ENCODE results near the gene ADORA1.

Gene ADORA1

DNA sequence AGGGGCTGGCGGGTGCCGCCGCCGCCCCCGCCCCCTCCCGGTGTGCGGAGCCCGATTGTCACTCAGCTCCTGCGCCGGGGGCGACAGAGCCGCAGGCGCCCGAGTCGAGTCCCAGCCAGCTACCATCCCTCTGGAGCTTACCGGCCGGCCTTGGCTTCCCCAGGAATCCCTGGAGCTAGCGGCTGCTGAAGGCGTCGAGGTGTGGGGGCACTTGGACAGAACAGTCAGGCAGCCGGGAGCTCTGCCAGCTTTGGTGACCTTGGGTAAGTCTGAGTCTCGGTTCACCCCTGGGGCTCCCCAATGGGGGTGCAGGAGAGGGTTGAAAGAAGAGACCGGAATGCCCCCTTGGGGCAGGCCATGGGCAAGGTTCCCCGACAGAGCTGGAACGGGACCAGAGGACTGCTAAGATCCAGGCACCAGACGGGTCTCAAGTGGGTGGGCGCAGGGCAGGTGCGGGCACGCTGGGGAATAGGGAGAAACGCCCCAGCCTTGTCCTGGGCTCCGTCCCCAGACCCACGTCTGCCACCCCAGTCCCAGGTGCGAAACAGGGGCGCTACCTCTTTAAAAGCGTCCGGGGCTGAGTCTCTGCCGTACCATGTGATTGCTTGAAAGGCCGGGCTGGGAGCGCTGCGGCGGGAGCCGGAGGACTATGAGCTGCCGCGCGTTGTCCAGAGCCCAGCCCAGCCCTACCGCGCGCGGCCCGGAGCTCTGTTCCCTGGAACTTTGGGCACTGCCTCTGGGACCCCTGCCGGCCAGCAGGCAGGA, at the start of gene ADORA1:
ADORA1 (plus strand) TSS at position 61 of the 765 bp plus-strand sequence. CDS start 1,116 bp downstream, outside the sequence.
- H3K27me3 Mint-ChIP-seq, result peaks cover 33% of the 10 kb centered on the region
- no peaks in the 10 kb centered on the region for H3K9me3 Mint-ChIP-seq
- peaks cover 11% of the 10 kb centered on the region for H3K4me1 Mint-ChIP-seq
- peak within 1 kb of the TSS; percentile 47 for H3K4me3 Mint-ChIP-seq
- H3K27ac Mint-ChIP-seq, result peak within 1 kb of the TSS; percentile 10
- H3K36me3 Mint-ChIP-seq, result no peaks in the 10 kb centered on the region

DNA sequence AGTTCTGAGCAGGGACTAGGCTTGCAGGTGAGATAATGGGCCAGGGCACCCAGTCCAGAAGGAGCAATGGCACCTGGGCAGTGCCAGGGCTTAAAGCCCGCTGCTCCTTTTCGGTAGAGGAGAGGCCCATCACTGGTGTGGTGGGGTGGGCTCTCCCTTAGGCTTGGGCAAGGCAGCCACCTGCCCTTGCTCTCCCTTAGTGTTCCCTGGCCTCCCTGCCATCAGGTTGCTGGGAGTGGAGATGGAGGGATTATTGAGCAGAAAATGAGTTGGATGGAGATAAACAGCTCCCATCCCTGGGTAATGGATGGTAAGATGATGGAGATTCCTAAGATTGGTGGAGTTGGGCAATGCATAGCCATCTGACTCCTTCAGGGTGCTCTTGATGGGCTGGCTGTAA, 49.6 kb upstream of the ADORA1 start:
- no peak overlapping the region for H3K4me3 Mint-ChIP-seq
- H3K4me1 Mint-ChIP-seq, result peaks cover 6% of the 10 kb centered on the region
- peaks cover 21% of the 10 kb centered on the region for H3K27me3 Mint-ChIP-seq
- no peaks in the 10 kb centered on the region for H3K9me3 Mint-ChIP-seq
- no peaks in the 10 kb centered on the region for H3K36me3 Mint-ChIP-seq
- H3K27ac Mint-ChIP-seq, result no peak overlapping the region

DNA sequence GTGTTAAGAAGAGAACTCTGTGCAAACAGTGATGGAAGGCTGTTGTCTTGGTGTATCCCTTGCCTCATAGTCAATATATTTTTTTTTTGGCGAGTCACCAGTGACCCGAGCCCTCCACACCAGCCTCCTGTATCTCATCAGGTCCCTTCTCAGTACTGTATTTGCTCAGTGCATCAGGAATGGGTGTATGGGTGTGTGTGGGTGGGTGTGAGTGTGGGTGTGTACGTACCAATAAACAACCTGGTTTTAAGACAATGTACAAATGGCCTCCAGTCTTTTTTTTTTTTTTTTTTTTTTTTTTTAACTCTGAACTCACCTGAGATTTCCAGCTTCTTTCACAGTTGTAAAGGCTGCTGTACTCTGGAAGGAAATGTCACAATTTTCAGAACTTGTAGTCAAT, 49.0 kb upstream of the ADORA1 start:
- H3K4me3 Mint-ChIP-seq, result no peak overlapping the region
- peaks cover 6% of the 10 kb centered on the region for H3K4me1 Mint-ChIP-seq
- no peaks in the 10 kb centered on the region for H3K36me3 Mint-ChIP-seq
- H3K27me3 Mint-ChIP-seq, result peaks cover 19% of the 10 kb centered on the region
- H3K27ac Mint-ChIP-seq, result no peak overlapping the region
- H3K9me3 Mint-ChIP-seq, result no peaks in the 10 kb centered on the region

DNA sequence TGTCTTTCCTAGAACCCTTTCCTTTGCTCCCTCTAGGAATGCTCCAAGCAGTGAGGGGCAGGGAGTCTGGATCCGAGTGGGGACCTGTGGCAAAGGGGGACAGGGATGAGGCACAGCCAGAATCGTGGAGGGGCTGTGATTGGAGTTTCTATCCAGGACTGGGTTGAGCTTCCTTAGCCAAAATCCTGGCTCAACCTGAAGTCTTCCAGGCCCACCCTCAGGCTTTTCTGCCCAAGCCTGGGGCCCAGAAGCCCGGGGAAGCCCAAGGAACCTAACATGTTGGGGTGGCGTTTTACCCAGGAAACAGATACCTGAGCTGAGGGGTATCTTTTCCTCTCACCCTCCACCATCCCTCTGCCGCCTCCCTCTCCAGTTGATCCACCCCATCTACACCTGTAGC, 47.1 kb upstream of the ADORA1 start:
- H3K4me1 Mint-ChIP-seq, result peaks cover 6% of the 10 kb centered on the region
- H3K9me3 Mint-ChIP-seq, result no peaks in the 10 kb centered on the region
- peaks cover 17% of the 10 kb centered on the region for H3K27me3 Mint-ChIP-seq
- no peak overlapping the region for H3K4me3 Mint-ChIP-seq
- no peak overlapping the region for H3K27ac Mint-ChIP-seq
- no peaks in the 10 kb centered on the region for H3K36me3 Mint-ChIP-seq

DNA sequence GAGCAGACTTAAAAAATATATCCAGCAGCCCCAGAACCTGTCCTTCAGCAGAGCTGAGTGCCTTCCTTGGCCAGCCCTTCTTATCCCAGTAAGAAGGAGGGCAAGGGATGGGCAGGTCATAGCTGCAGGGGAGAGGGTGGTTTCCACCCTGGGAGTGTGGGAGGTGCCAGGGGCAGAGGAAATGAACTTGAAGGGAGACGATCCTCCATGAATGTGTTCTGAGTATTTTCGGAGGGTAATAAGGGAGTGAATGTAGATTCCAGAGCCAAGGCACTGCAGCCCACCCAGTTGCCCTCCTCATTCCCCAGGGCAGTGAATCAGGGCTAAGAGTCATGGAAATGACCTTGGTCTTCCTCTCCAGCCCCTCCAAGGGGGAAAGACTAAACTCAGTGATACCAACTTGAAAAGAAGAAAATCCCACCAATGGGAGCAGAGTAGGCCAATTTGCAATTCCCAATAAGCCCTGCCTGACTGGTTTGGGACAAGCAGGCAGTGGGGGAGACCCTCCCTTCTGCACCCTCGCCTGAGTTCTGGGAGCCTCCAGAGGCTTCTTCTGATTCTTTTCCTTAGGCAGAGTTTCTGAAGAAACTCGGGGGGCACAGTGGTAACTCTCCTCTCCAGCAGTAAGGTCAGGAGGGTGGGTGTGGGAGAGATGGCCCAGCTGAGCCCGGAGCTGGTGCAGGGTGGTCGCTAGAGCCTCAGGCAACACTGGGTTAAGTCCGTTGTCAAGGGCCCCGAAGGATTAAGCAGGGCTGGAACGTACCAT, 45.9 kb upstream of the ADORA1 start:
- Mint-ChIP-seq H3K36me3 (no peaks in the 10 kb centered on the region), H3K4me1 (no peaks in the 10 kb centered on the region), H3K27ac (no peak overlapping the region), H3K4me3 (no peak overlapping the region), H3K9me3 (no peaks in the 10 kb centered on the region), H3K27me3 (peaks cover 17% of the 10 kb centered on the region)

DNA sequence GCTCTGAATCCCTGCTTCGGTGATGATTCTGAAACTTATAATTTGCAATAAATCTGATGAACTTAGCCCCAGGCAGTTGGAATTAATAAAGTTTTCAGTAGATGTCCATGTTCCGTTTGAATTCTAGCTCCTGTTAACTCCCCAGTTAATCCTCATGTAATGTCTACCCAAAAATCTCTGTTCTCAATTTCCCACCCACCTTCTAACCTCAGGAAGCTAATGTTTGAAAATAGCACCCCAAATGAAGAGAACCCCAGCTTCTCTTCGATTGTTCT, 45.4 kb upstream of the ADORA1 start:
- Mint-ChIP-seq H3K4me1 (no peaks in the 10 kb centered on the region), H3K36me3 (no peaks in the 10 kb centered on the region), H3K9me3 (no peaks in the 10 kb centered on the region), H3K27me3 (peaks cover 17% of the 10 kb centered on the region), H3K4me3 (no peak overlapping the region), H3K27ac (no peak overlapping the region)

DNA sequence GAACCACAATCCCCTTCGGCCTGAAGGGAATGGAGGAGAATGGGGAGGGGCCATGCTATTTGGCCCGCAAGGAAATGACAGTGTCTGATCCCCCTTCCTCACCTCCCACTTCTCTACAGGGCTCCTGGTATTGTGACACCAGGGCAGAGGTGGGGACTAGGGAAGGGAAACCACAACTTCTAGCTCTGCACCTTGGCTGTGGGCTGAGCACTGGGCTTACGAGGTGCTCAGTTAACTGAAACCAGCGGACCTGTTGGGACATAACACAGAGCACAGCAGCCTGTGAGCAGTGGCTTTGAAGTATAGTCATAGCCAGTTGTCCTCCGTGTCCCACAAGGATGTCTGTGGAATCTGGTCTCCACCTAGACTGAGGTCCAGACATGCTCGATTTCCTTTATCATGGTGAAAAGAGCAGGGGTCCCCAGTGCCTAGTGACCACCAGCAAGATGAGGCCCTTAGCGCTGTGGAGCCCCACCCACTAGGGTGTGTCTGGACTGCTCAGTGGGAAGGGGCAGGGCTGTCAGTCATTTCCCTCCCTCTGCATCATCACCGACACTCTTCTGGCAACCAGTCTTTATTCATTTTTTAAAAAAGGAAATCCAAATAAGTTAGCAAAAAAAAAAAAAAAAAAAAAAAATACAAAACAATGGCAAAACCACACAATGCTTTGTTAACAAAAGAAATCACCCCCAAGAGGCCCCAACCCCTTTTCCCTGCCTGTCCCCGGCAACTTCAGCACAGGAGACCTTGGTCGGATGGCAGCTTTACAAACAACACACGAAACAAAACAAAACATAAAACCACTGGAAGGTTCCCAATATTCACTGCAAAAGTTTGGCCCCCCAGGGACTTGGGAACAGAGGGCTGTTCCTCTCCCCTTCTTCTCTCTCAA, 44.7 kb upstream of the ADORA1 start:
- Mint-ChIP-seq H3K9me3 (no peaks in the 10 kb centered on the region), H3K36me3 (no peaks in the 10 kb centered on the region), H3K4me3 (no peak overlapping the region), H3K4me1 (no peaks in the 10 kb centered on the region), H3K27ac (no peak overlapping the region), H3K27me3 (peaks cover 13% of the 10 kb centered on the region)

DNA sequence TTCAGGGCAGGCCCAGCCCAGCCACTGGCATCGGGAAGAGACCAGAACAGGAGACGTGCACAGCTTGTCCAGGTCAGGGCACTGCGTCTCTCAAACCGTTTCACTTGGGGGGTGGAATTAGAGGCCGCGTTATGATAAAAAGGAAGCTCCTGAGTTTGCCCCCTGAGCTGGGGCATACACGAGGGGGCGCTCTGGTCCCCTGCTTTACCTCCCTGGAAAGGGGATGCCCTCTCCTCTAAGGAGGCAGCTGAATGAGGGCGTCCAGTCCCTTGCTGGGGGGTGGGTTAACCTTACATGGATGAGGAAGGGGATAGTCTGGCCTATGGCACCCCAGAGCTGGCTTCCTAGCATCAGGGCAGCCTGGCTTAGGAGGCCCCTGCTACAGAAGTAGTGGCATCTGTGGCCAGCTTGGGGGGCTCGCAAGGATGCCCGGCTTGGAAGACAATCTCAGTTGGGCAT, 44.0 kb upstream of the ADORA1 start:
- Mint-ChIP-seq H3K9me3 (no peaks in the 10 kb centered on the region), H3K27ac (no peak overlapping the region), H3K4me3 (no peak overlapping the region), H3K4me1 (no peaks in the 10 kb centered on the region), H3K27me3 (peaks cover 14% of the 10 kb centered on the region), H3K36me3 (no peaks in the 10 kb centered on the region)

DNA sequence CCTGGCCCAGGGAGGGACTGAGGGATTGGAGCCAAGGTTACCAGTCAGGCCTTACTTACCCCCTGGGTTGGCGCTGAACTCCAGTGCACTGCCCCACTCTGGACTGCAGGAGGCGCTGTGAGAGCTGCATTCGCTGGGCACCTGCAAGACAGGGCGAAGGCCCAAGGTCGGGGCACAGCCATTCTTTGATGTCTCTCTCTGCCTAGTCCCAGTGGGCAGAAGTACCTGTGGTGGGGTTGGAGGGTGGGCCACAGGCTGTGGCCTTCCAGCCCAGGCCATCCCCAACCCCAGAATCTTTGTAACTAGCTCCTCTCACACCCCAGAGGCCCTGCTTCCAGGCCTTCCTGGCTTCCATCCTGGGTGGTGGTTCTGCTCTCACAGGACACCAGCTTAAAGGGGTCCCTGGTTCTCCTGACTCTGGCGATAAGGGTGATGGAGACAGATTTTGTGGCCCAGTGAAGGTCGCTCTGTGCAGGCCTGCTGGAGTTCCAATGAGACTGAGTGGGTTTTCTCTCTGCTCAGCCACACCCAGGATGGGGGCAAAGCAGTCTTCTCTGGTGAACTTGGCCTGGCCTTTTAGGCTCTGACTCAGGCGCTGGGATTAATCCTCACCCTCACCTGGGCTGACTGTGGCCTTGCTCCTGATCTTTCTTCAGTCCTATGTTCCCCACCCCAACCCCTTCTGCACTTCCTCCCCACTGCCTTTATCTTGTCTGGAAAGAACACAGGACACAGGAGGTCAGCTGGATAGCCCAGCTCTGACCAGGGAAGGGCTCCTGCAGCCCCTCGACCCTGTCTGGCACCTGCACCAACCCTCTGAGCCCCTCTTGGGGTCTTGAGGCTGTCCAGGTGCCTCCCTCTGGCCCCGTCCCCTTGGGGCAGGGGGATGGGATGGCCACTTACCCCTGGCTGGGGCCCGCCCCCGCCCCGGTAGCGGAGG, 42.7 kb upstream of the ADORA1 start:
- H3K9me3 Mint-ChIP-seq, result no peaks in the 10 kb centered on the region
- no peaks in the 10 kb centered on the region for H3K36me3 Mint-ChIP-seq
- H3K4me1 Mint-ChIP-seq, result no peaks in the 10 kb centered on the region
- peaks cover 9% of the 10 kb centered on the region for H3K27me3 Mint-ChIP-seq
- H3K4me3 Mint-ChIP-seq, result no peak overlapping the region
- H3K27ac Mint-ChIP-seq, result no peak overlapping the region

DNA sequence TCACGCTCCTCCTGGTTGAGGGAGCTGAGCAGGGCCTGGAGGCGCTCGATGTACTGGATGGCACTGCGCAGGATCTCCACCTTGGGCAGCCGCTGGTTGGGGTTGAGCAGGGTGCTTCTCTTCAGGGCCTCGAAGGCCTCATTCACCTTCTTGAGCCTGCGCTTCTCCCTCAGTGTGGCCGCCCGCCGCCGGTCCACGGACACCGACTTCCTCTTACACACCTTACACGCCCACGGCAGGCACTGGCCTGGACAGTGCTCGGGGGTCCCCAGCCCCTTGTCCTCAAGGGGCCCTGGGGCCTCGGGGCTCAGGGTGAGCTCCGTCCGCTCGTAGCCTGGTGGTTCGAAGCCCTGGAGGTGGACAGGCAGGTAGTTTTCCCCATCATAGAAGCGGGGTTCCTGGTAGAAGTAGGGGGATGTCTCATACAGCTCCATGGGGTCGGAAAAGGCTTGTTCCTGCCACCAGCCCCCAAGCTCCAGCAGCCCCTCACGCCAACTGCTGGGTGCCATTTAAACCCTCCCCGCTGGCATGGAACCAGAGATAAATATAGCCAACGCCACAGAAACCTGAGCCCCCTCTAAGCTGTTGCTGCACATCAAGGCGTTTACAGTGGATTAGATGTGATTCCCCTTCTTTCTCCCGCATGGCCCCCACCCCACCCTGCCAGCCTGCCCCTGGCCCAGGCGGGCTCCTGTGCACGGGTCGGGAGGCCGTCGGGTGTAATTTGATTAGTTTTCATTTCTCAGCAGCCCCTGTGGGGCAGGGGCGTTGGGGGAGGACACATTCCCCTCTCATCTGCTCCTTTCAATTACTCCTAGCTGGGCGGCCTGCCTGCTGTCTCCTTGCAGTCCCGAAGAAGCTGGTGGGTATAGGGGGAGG, 41.8 kb upstream of the ADORA1 start, which contains the start of gene MYOG:
MYOG (minus strand) TSS at position 485 of the 879 bp plus-strand sequence; CDS start at position 434, 51 bp downstream.
- H3K36me3 Mint-ChIP-seq, result no peaks in the 10 kb centered on the region
- H3K27me3 Mint-ChIP-seq, result peaks cover 11% of the 10 kb centered on the region
- no peaks in the 10 kb centered on the region for H3K4me1 Mint-ChIP-seq
- no peaks in the 10 kb centered on the region for H3K9me3 Mint-ChIP-seq
- H3K27ac Mint-ChIP-seq, result no peak within 1 kb of the TSS
- no peak within 1 kb of the TSS for H3K4me3 Mint-ChIP-seq

DNA sequence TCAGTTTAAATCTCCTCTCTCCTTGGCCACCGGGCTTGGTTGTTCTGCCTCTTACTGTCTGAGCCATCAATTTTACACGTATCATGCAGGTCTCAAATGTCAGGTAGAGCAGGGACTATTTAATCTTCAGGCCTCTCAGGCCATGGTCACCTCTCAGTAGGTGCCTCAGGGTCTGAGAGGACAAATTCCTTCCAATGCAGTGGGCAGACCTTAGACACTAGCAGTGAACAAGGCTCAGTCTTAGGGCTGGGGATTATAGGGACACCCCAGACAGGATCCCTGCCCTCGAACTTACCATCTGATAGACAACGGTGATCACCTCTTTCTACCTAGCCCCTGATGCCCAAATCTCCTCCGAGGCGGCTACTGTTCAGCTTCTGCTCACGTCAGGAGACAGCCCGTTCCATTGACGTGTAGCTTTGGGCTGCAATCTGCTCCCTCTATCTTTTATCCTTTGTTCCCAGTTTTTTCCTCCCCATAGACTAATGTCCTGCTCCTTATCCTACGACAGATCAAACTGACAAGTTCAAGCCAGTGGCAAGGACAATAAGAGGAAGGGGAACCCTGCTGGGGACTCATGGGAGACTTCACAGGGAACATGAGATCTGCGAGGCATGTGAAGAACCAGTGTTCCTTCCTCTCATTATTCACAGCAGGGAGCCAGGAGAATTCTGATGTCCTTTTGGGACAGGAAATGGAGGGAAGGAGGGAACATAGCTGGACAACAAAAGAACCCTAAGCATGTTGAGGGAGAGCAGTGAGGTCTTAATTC, 40.3 kb upstream of the ADORA1 start:
- Mint-ChIP-seq H3K4me1 (no peaks in the 10 kb centered on the region), H3K36me3 (no peaks in the 10 kb centered on the region), H3K27me3 (peaks cover 12% of the 10 kb centered on the region), H3K27ac (no peak overlapping the region), H3K9me3 (no peaks in the 10 kb centered on the region), H3K4me3 (no peak overlapping the region)

DNA sequence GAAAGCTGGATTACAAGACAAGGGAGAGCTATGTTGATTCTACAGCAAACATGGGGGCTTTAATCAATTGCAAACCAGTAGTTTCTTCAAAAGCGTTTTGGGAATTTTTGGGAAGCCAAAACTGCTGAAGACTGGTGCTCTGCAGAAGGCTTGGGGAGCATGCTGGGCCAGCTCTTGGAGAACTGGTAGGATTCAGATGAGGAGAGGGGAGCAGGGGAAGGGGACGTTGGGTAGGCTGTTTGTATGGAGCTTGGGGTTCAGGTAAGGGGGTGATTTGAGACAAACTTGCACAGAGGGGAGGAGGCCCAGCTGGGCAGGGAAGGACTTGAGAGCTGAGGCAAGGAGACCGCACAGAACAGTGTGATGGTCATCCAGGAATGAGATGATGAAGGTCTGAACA, 39.1 kb upstream of the ADORA1 start:
- no peaks in the 10 kb centered on the region for H3K9me3 Mint-ChIP-seq
- no peaks in the 10 kb centered on the region for H3K4me1 Mint-ChIP-seq
- peaks cover 22% of the 10 kb centered on the region for H3K27me3 Mint-ChIP-seq
- no peaks in the 10 kb centered on the region for H3K36me3 Mint-ChIP-seq
- H3K27ac Mint-ChIP-seq, result no peak overlapping the region
- no peak overlapping the region for H3K4me3 Mint-ChIP-seq

DNA sequence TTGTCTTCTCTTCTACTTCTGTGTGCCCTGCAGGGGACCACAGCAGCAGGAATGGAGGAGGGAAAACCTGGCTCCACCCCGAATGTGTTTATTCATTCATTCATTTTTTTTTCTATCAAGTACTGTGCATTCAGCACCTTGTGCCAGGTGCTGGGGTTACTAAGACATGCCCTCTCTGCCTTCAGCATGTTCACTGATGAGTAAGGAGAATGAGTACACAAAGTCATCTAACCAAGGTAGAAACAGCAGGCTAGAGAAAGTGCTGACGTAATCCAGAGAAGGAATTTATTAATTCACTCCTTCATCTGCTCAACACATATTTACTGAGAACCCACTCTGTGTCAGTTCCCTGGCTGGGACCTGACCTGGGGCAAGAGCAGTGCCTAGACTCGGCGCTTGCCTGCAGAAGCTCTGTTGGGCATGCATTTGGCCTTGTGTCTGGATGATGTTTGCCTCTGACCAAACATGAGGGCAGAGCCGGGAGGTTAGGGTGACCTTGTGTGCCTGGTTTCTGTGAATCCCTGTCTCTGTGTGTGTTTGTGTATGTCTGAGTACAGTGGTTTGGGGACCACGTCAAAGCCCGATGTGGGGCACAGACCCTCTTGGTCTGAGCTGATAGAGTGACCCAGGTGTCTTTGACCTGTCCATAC, 38.4 kb upstream of the ADORA1 start:
- Mint-ChIP-seq H3K4me1 (no peaks in the 10 kb centered on the region), H3K9me3 (no peaks in the 10 kb centered on the region), H3K27ac (no peak overlapping the region), H3K36me3 (no peaks in the 10 kb centered on the region), H3K27me3 (peaks cover 24% of the 10 kb centered on the region), H3K4me3 (no peak overlapping the region)
